Sigmoid colon (tissue), 4 donors: Measurements from ENCODE around the gene CARM1.

Source experiments
- CTCF ChIP-seq, 4 experiments: fragments of 450-650 bp in 3 of 4; fragments of 200-600 bp in 1 of 4; IDR thresholded peaks; one replicate each; pipeline ENCODE4 v1.5.1; 2016 to 2019; ENCODE audit warnings: antibody characterized with exemption in 4 of 4, mild to moderate bottlenecking in 3 of 4, moderate library complexity in 2 of 4
- POLR2AphosphoS5 ChIP-seq, 4 donors: sonication (generic); formaldehyde crosslinking; IDR thresholded peaks; one replicate each; pipeline ENCODE4 v1.6.1; 2017; ENCODE audit warnings: antibody characterized with exemption in 4 of 4

DNA sequence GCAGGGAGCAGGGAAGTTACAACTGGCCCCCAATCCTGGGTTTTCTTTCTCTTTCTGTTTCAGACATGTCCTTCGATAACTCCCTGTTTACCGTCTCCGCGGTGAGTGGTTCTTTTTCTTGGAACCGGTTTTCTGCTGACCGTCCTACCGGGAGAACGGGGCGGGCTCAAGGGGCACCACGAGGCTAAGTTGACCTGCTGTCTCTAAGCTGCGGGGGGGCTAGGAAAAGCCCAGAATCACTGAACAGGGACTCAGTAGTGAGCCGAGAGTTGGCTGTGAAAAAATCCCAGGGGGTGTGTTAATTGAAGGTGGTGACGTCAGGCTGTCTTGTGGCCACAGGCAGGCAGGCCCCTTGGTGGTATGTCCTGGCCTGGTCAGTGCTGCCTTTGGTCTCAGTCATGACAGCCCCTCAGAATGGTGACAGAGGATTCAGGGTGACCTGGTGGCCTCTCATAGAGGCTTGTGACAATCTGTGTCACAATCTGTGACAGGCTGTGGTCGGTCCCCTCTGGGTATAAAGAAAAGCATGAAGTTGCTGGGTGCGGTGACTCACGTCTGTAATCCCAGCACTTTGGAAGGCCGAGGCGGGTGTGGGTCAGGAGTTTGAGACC lies 8.1 kb upstream of the CARM1 start:
- TF ChIP-seq CTCF (IDR thresholded peaks at IDR 0.05) (no peak), POLR2AphosphoS5 (IDR thresholded peaks at IDR 0.05) (no peak)
